LNCaP clone FGC (cell line): Measurements from ENCODE around the gene KRT77.

Experiments used
- DNase-seq: peaks from one replicate; pipeline ENCODE4 v3.0.0-alpha.2; 2011; ENCODE audit warnings: low read depth
- H3K4me3 ChIP-seq: 2 replicates; pipeline ENCODE4 v1.5.1; 2011; ENCODE audit warnings: mild to moderate bottlenecking, low read depth, low read length, control low read depth
- TF ChIP-seq, protein P1 (sequence below): IDR thresholded peaks from 2 replicates; pipeline ENCODE4 v1.5.1; 2012; ENCODE audit warnings: mild to moderate bottlenecking; ENCODE audit not compliant: control insufficient read depth, insufficient read depth; ENCODE audit errors: extremely low read depth

KRT77 gene

DNA sequence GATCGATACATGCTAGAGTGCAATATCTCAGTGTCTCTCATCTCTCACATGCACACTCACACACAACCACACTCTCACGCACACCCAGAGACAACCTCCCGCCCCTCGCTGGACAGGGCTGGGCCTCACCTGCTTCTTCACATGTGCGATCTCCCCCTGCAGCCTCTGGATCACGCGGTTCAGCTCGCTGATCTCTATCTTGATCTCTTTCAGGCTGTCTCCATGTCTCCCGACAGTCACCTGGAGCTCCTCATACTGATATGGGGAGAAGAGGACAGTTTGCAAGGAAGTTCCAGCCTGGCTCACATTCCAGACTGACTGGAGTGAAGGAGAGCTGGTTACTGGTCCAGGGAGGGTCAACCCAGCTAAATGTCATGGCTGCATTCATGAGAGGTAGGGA, 55.7 kb downstream of the KRT77 start:
- TF ChIP-seq, protein P1, sequence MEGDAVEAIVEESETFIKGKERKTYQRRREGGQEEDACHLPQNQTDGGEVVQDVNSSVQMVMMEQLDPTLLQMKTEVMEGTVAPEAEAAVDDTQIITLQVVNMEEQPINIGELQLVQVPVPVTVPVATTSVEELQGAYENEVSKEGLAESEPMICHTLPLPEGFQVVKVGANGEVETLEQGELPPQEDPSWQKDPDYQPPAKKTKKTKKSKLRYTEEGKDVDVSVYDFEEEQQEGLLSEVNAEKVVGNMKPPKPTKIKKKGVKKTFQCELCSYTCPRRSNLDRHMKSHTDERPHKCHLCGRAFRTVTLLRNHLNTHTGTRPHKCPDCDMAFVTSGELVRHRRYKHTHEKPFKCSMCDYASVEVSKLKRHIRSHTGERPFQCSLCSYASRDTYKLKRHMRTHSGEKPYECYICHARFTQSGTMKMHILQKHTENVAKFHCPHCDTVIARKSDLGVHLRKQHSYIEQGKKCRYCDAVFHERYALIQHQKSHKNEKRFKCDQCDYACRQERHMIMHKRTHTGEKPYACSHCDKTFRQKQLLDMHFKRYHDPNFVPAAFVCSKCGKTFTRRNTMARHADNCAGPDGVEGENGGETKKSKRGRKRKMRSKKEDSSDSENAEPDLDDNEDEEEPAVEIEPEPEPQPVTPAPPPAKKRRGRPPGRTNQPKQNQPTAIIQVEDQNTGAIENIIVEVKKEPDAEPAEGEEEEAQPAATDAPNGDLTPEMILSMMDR, result no peak
- H3K4me3 ChIP-seq, result no peak overlapping the region
- DNase-seq, result no peak

DNA sequence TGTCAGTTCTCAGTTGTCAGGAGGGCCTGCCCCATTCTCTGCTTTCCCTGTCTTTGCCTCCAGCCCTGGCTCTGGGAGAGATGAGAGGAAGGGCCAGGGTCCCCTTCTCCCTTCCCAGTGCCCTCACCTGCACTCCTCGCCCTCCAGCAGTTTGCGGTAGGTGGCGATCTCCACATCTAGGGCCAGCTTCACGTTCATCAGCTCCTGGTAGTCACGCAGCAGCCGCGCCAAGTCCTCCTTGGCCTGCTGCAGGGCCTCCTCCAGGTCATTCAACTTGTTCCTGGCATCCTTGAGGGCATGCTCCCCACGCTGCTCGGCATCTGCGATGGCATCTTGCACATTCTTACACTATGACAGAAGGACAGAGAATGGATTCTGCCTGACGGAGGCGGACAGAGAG, 56.7 kb downstream of the KRT77 start:
- TF ChIP-seq, protein P1, result no peak
- DNase-seq, result no peak
- H3K4me3 ChIP-seq, result no peak overlapping the region

DNA sequence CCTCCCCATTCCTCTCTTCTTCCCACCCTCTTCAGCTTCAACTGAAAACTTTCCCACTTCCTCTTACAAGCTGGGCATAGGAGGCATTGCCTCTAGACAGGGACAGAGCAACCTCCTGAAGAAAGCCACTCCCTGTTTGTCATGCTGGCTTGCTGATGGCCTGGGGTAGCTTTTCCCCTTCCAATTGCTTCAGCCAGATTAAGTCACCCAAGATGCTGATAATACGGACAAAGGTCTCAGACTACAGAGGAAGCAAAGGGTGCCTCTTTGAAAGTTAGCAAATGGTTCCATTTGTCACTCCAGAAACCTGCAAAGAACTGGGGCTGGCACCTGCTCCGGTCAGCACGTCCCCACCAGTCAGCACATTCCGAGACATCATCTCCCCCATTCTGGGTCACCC, 57.3 kb downstream of the KRT77 start:
- no peak overlapping the region for H3K4me3 ChIP-seq
- TF ChIP-seq, protein P1, result no peak
- DNase-seq, result no peak

- no peak for DNase-seq
- no peak overlapping the region for H3K4me3 ChIP-seq
- TF ChIP-seq, protein P1, result no peak
These were observed 58.1 kb downstream of the KRT77 start for GRCh38 chr12:52645120-52645761.

GRCh38 chr12:52644078-52644415, 59.3 kb downstream of the KRT77 start:
- H3K4me3 ChIP-seq, result no peak overlapping the region
- TF ChIP-seq, protein P1, result no peak
- no peak for DNase-seq

DNA sequence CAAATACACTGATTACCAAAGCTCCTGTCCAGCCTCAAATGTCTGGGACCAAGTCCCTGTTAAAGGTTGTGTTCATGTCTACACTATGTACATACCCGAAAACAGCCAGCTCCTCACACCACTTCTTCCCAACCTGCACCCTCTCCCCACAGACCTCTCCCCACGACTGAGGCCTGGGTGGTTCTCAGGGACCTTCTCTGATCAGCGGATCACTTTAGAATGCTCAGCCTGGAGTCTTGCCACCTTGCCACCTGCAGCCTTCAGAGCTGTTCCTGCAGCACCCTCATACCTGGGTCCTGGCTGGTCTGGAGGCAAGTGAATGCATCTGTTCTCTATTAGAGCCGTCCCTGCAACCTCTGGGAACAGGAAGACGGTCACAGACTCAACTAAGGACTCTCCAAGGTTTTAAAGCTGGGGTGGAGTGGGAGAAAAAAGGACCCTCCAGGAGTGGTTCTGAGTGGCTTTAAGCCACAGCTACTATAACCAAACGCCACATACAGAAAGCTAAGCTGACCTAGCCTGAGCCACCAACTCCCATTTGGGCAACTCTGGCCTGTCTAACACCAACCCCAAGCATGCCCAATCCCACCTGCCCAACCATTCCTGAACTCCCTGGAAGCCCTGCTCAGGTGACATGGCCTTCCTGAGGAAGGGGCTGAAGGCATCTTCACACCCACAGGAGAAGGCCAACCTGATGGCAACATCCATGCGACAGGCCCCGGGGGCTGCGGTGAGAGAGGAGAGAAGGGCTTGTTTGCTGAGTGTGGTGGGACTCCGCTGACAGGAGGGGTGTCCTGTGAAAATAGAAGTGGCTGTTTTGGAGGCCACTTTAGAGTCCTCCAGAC, 59.9 kb downstream of the KRT77 start:
- TF ChIP-seq, protein P1, result no peak
- no peak for DNase-seq

More for the DNA sequence above, 59.9 kb downstream of the KRT77 start:
- H3K4me3 ChIP-seq, result no peak overlapping the region
